ENCODE data around the gene CEP170. TPM values are rescaled to one million over a fixed set of nuclear protein-coding genes. Genes with fewer than 3 reads are reported as not detected.
"Not testable (repeated sequence)": the region's sequence is repeated elsewhere in the genome, so short reads cannot be mapped to it uniquely, and the experiment has no call there.

CEP170 gene
- polyA plus RNA-seq, 2 of the 4 experiments (the other 2 are of a cell fraction), result 31.0 to 69.6 TPM

- FAIRE-seq, POLR2A ChIA-PET, CTCF ChIA-PET: not testable (repeated sequence)
Observed at GRCh38 chr1:243183661-243184060, 71.4 kb downstream of the CEP170 start.

GRCh38 chr1:243183176-243183575 lies 71.9 kb downstream of the CEP170 start:
- H3K4me2 ChIP-seq; FAIRE-seq; DNase-seq (ENCODE audit: low read depth in 1 of 2, low spot score in 1 of 2); POLR2A ChIA-PET; H3K4me3 ChIP-seq; H3K9me3 ChIP-seq; H3K4me1 ChIP-seq; H3K27ac ChIP-seq; CTCF ChIA-PET; ATAC-seq: not testable (repeated sequence)
- 92% methylated on average over 3 of the region's 3 CpGs for WGBS (ENCODE audit: missing lambda C conversion rate)

More at GRCh38 chr1:243183661-243184060, 71.4 kb downstream of the CEP170 start:
- H3K27ac ChIP-seq; H3K4me2 ChIP-seq; ATAC-seq; H3K4me3 ChIP-seq; H3K9me3 ChIP-seq; H3K4me1 ChIP-seq; DNase-seq (ENCODE audit: low read depth in 1 of 2, low spot score in 1 of 2): not testable (repeated sequence)

- Histone ChIP-seq H3K4me3 (no peak overlapping the region), H3K4me1 (no peaks in the 10 kb centered on the region), H3K9me3 (no peaks in the 10 kb centered on the region), H3K4me2 (no peak overlapping the region), H3K27ac (no peak overlapping the region)
- no peak for TF ChIP-seq ATOH8 (CRISPR knock-in tag; IDR thresholded peaks at IDR 0.05; ENCODE audit: low read depth)
- TF ChIP-seq HDAC2 (IDR thresholded peaks at IDR 0.05), result no peak
- ChIA-PET CTCF (no interaction called here), POLR2A (no interaction called here)
- WGBS (ENCODE audit: missing lambda C conversion rate), result 76% methylated on average over 7 of the region's 7 CpGs
- DNase-seq (ENCODE audit: low read depth in 1 of 2, low spot score in 1 of 2) (no peak), FAIRE-seq (no peak), ATAC-seq (no peak)
Observed at GRCh38 chr1:243179720-243180119, 75.4 kb downstream of the CEP170 start.

GRCh38 chr1:243177792-243178191 lies 77.3 kb downstream of the CEP170 start:
- H3K27ac ChIP-seq; DNase-seq (ENCODE audit: low read depth in 1 of 2, low spot score in 1 of 2); POLR2A ChIA-PET; FAIRE-seq; H3K4me2 ChIP-seq; H3K9me3 ChIP-seq; H3K4me1 ChIP-seq; CTCF ChIA-PET; H3K4me3 ChIP-seq; ATAC-seq: not testable (repeated sequence)
- 91% methylated on average over 6 of the region's 6 CpGs for WGBS (ENCODE audit: missing lambda C conversion rate)

GRCh38 chr1:243173758-243174369 lies 81.2 kb downstream of the CEP170 start:
- H3K4me3 ChIP-seq; ATAC-seq; FAIRE-seq; H3K4me1 ChIP-seq; DNase-seq (ENCODE audit: low read depth in 1 of 2, low spot score in 1 of 2); POLR2A ChIA-PET; H3K4me2 ChIP-seq; H3K27ac ChIP-seq; H3K9me3 ChIP-seq; CTCF ChIA-PET: not testable (repeated sequence)
- TF ChIP-seq CEBPB (IDR thresholded peaks at IDR 0.05), result peak in 1 of 2 experiments; percentile 26; a peak in 1 of 4 replicates
- WGBS (ENCODE audit: missing lambda C conversion rate), result 88% methylated on average over 2 of the region's 2 CpGs

GRCh38 chr1:243164911-243165310 lies 90.2 kb downstream of the CEP170 start:
- H3K27ac ChIP-seq; DNase-seq (ENCODE audit: low read depth in 1 of 2, low spot score in 1 of 2); H3K4me3 ChIP-seq; POLR2A ChIA-PET; H3K4me1 ChIP-seq; H3K4me2 ChIP-seq; H3K9me3 ChIP-seq; ATAC-seq; CTCF ChIA-PET: not testable (repeated sequence)
- 84% methylated on average over 4 of the region's 4 CpGs for WGBS (ENCODE audit: missing lambda C conversion rate)
- FAIRE-seq, result peak; percentile 95

- CTCF ChIA-PET; H3K4me3 ChIP-seq; H3K4me2 ChIP-seq; H3K9me3 ChIP-seq; DNase-seq (ENCODE audit: low read depth in 1 of 2, low spot score in 1 of 2); POLR2A ChIA-PET; ATAC-seq; FAIRE-seq; H3K4me1 ChIP-seq; H3K27ac ChIP-seq: not testable (repeated sequence)
- WGBS (ENCODE audit: missing lambda C conversion rate), result 93% methylated on average over 7 of the region's 7 CpGs
Observed at GRCh38 chr1:243150906-243151305, 104.2 kb downstream of the CEP170 start.

GRCh38 chr1:243149120-243149519 lies 106.0 kb downstream of the CEP170 start:
- CTCF ChIA-PET; H3K4me2 ChIP-seq; DNase-seq (ENCODE audit: low read depth in 1 of 2, low spot score in 1 of 2); FAIRE-seq; ATAC-seq; H3K4me1 ChIP-seq; H3K27ac ChIP-seq; H3K9me3 ChIP-seq; POLR2A ChIA-PET; H3K4me3 ChIP-seq: not testable (repeated sequence)
- 85% methylated on average over 4 of the region's 4 CpGs for WGBS (ENCODE audit: missing lambda C conversion rate)

GRCh38 chr1:243147351-243147750 lies 107.7 kb downstream of the CEP170 start:
- H3K27ac ChIP-seq; H3K4me3 ChIP-seq; H3K4me1 ChIP-seq; FAIRE-seq; CTCF ChIA-PET; ATAC-seq; H3K9me3 ChIP-seq; DNase-seq (ENCODE audit: low read depth in 1 of 2, low spot score in 1 of 2); H3K4me2 ChIP-seq; POLR2A ChIA-PET: not testable (repeated sequence)
